Upper lobe of left lung (tissue), 6 donors: ENCODE data around the gene NID2. TPM values are rescaled to one million over a fixed set of nuclear protein-coding genes. Genes with fewer than 3 reads are reported as not detected.

Source experiments
- ATAC-seq, 2 donors: fragments of 200-7000 bp; cut with Tn5 transposase; one replicate each; pipeline ENCODE4 v1.9.1; 2022; ENCODE audit warnings: mild to moderate bottlenecking in 2 of 2, moderate library complexity in 2 of 2; ENCODE audit not compliant: low FRiP score in 2 of 2
- DNase-seq, 2 donors: peaks; one replicate each; pipeline ENCODE4 v3.0.0-alpha.2; 2019 to 2020
- H3K27ac ChIP-seq, 4 donors: fragments of 200-600 bp; sonication (generic); one replicate each; pipeline ENCODE4 v1.5.1; 2016 to 2019
- H3K27me3 ChIP-seq, 4 donors: fragments of 200-600 bp; sonication (generic); one replicate each; pipeline ENCODE4 v1.5.1; 2017 to 2019
- H3K36me3 ChIP-seq, 4 donors: fragments of 200-600 bp; sonication (generic); one replicate each; pipeline ENCODE4 v1.5.1; 2016 to 2019
- H3K4me1 ChIP-seq, 4 donors: fragments of 200-600 bp; sonication (generic); one replicate each; pipeline ENCODE4 v1.5.1; 2018 to 2019
- H3K4me3 ChIP-seq, 4 donors: fragments of 200-600 bp; sonication (generic); one replicate each; pipeline ENCODE4 v1.5.1; 2017 to 2019; ENCODE audit warnings: mild to moderate bottlenecking in 2 of 4, moderate library complexity in 1 of 4
- H3K9me3 ChIP-seq, 4 donors: fragments of 200-600 bp; sonication (generic); one replicate each; pipeline ENCODE4 v1.5.1; 2018 to 2019
- CTCF ChIP-seq, 6 experiments: fragments of 450-650 bp in 4 of 6; fragments of 200-600 bp in 2 of 6; sonication (generic) in 2 of 6; IDR thresholded peaks; one replicate each; pipeline ENCODE4 v1.5.1; 2016 to 2019; ENCODE audit warnings: antibody characterized with exemption in 6 of 6
- EP300 ChIP-seq, 4 donors: sonication (generic); formaldehyde crosslinking; IDR thresholded peaks; one replicate each; pipeline ENCODE4 v1.5.1; 2017; ENCODE audit warnings: antibody characterized with exemption in 4 of 4, control low read depth in 2 of 4
- POLR2A ChIP-seq, 4 donors: fragments of 450-650 bp; IDR thresholded peaks; one replicate each; pipeline ENCODE4 v1.5.1; 2016 to 2017; ENCODE audit warnings: antibody characterized with exemption in 4 of 4, mild to moderate bottlenecking in 2 of 4
- POLR2AphosphoS5 ChIP-seq, 2 donors: sonication (generic); formaldehyde crosslinking; IDR thresholded peaks; one replicate each; pipeline ENCODE4 v1.5.1; 2017; ENCODE audit warnings: antibody characterized with exemption in 2 of 2
- WGBS, 2 donors: methylation state at CpG; one replicate each; pipeline ENCODE4 v1.1.5; 2017 to 2018; 5-methylcytosine and 5-hydroxymethylcytosine counted together
- total RNA-seq, 6 donors: library from RNA; depleted of rRNA in 4 of 6; stranded (reverse); fragments of >200 nt in 4 of 6; gene quantifications; one replicate each; pipeline versions ENCODE4 v1.1.0 to v1.2.1, GENCODE V29; 2016 to 2021
- donor health status: DM: no; HTN: no; CAD: no; lungs with moderate emphysema.
- donor health status: DM: no; HTN: yes; CAD: no; lungs with severe emphysema.

Gene NID2
- total RNA-seq, 6 donors from 2014 or later = 4.9 to 33.5 (median 8.3) TPM

DNA sequence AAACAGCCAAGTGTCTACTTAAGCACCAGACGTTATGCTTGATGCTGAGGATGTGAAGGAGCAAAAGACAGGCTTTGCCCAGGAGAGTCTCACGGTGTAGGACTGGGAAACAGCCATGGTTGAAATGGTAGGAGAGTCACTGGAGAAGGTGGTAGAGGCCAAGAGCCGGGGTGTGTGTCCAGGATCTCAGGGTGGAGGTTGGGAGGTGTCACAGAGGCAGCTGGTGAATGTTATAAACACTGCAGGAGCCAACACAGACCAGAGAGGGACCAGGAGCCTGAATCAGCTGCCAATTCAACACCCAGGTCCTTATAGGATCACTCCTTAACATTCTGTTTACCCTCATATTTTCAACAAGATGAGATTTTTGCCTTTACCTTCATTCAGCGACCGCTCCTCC is 7.5 kb downstream of the NID2 start:
- peak in 1 of 2 donors; percentile 35 for ATAC-seq
- no peaks in the 10 kb centered on the region for H3K27me3 ChIP-seq
- no peak overlapping the region for H3K4me3 ChIP-seq
- no peak overlapping the region for H3K27ac ChIP-seq
- 61 to 63% methylated on average over 5 of the region's 5 CpGs for WGBS, 2 donors
- no peaks in the 10 kb centered on the region for H3K9me3 ChIP-seq
- H3K4me1 ChIP-seq = peaks cover 9 to 23% (median 21%) of the 10 kb centered on the region in 4 donors
- TF ChIP-seq EP300 (IDR thresholded peaks at IDR 0.05) (no peak), CTCF (IDR thresholded peaks at IDR 0.05) (no peak), POLR2A (IDR thresholded peaks at IDR 0.05) (no peak), POLR2AphosphoS5 (IDR thresholded peaks at IDR 0.05) (no peak)
- no peak for DNase-seq
- H3K36me3 ChIP-seq = no peaks in the 10 kb centered on the region

DNA sequence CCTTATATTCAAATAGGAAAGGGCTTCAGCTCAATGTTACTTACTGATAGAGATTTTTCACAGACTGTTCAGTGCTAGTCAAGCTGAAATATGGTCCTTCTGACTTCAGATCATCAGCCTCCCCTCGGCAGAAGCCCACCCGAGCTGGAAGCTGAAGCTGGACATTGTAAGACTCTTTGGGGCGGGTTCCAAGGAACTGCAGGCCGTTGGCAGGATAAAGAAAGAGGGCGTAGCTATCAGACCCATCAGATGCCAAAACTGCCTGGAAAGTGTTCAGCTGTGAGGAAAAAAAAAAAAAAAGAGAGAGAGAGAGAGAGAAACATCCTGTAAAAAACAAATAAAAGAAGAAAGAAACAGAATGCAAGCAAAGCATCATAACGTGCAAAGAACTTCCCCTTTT is 8.8 kb downstream of the NID2 start:
- 23 to 31% methylated on average over 6 of the region's 6 CpGs for WGBS, 2 donors
- TF ChIP-seq EP300 (IDR thresholded peaks at IDR 0.05) = no peak
- no peak for TF ChIP-seq POLR2A (IDR thresholded peaks at IDR 0.05)
- TF ChIP-seq POLR2AphosphoS5 (IDR thresholded peaks at IDR 0.05) = no peak
- no peak for TF ChIP-seq CTCF (IDR thresholded peaks at IDR 0.05)
- H3K4me1 ChIP-seq = peaks cover 9 to 23% (median 21%) of the 10 kb centered on the region in 4 donors
- DNase-seq (no peak), ATAC-seq (peak in 1 of 2 donors; percentile 49)
- no peak overlapping the region for H3K4me3 ChIP-seq
- H3K9me3 ChIP-seq = no peaks in the 10 kb centered on the region
- H3K27ac ChIP-seq = no peak overlapping the region
- no peaks in the 10 kb centered on the region for H3K27me3 ChIP-seq
- no peaks in the 10 kb centered on the region for H3K36me3 ChIP-seq

DNA sequence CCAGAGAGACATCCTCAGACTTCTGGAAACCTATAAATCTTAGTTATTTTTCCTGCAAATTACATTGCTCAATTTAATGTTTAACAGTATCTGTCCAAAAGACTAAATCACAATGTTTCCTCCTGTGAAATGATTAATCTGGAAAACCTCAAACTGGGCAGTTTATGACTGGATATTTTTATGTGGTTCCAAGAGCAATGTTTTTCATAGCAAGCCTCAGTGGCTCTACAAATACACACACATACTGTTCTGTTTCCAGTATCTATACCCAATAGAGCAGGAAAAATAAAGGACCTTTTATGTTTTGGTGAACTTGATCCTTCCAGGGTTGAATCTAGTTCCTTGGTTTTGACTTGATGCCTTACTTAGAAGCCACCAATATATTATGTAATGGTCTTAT is 9.2 kb downstream of the NID2 start:
- TF ChIP-seq EP300 (IDR thresholded peaks at IDR 0.05) = no peak
- no peak for TF ChIP-seq POLR2A (IDR thresholded peaks at IDR 0.05)
- TF ChIP-seq POLR2AphosphoS5 (IDR thresholded peaks at IDR 0.05) = no peak
- TF ChIP-seq CTCF (IDR thresholded peaks at IDR 0.05) = no peak
- Histone ChIP-seq H3K36me3 (no peaks in the 10 kb centered on the region), H3K27me3 (no peaks in the 10 kb centered on the region), H3K9me3 (no peaks in the 10 kb centered on the region), H3K27ac (no peak overlapping the region), H3K4me3 (no peak overlapping the region), H3K4me1 (peaks cover 9 to 23% (median 21%) of the 10 kb centered on the region in 4 donors)
- DNase-seq = no peak
- ATAC-seq = peak in 1 of 2 donors; percentile 35

DNA sequence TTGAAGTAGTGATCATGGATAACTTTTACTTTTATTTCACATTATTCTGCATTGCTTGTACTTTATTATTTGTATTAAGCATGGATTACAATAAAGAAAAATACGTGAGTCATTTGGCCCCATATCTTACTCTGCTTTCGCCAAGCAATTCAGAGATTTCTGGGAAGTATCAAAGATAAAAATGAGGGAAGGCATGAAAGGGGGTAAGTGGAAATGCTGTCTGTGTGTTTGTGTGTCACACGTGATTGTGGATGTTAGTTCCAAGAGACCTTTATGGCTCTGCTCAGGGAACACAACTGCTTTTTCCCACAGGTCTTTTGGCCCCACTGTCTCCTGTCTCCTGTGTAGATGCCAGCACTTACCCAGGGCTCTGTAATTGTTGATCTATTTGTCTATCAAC is 10.5 kb downstream of the NID2 start:
- Histone ChIP-seq H3K36me3 (no peaks in the 10 kb centered on the region), H3K9me3 (no peaks in the 10 kb centered on the region), H3K4me3 (no peak overlapping the region), H3K27ac (no peak overlapping the region), H3K4me1 (peaks cover 9 to 23% (median 19%) of the 10 kb centered on the region in 4 donors), H3K27me3 (no peaks in the 10 kb centered on the region)
- ATAC-seq = no peak
- TF ChIP-seq POLR2AphosphoS5 (IDR thresholded peaks at IDR 0.05) = no peak
- TF ChIP-seq POLR2A (IDR thresholded peaks at IDR 0.05) = no peak
- TF ChIP-seq EP300 (IDR thresholded peaks at IDR 0.05) = no peak
- TF ChIP-seq CTCF (IDR thresholded peaks at IDR 0.05) = no peak
- 87 to 95% methylated on average over 3 of the region's 3 CpGs for WGBS, 2 donors
- DNase-seq = no peak

DNA sequence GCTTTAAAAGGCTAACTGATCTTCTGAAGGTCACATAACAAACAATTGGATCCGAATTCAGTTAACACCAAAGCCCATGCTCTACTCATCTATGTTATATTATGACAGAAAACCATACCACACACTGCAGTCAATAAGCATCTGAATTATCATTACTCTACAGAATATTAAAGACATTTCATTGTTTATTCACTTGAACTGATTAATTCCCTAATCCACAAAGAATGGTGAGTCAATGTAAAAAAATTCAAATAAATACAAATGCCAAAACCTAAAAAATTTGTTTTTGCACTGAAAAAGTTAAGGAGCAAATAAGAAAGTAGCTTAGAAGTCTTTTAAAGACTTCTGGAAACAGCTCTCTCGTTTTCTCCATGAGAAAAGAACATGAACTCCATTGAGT is 13.7 kb downstream of the NID2 start:
- DNase-seq = no peak
- 77 to 85% methylated on average over 2 of the region's 2 CpGs for WGBS, 2 donors
- TF ChIP-seq EP300 (IDR thresholded peaks at IDR 0.05) = no peak
- TF ChIP-seq POLR2AphosphoS5 (IDR thresholded peaks at IDR 0.05) = no peak
- TF ChIP-seq CTCF (IDR thresholded peaks at IDR 0.05) = no peak
- no peak for TF ChIP-seq POLR2A (IDR thresholded peaks at IDR 0.05)
- H3K9me3 ChIP-seq = no peaks in the 10 kb centered on the region
- H3K4me3 ChIP-seq = no peak overlapping the region
- no peaks in the 10 kb centered on the region for H3K36me3 ChIP-seq
- ATAC-seq = no peak
- H3K27ac ChIP-seq = no peak overlapping the region
- peaks cover 0 to 10% (median 3%) of the 10 kb centered on the region in 4 donors for H3K4me1 ChIP-seq
- no peaks in the 10 kb centered on the region for H3K27me3 ChIP-seq
